HG03439 (cell line): ENCODE measurements around the gene LPP.
"Not testable (repeated sequence)": the region's sequence is repeated elsewhere in the genome, so short reads cannot be mapped to it uniquely, and the experiment has no call there.

Source experiments
- ATAC-seq: cut with Tn5 transposase; IDR thresholded peaks from one replicate; pipeline ENCODE4 v1.9.1; 2021; ENCODE audit warnings: mild to moderate bottlenecking, moderate library complexity; ENCODE audit not compliant: unreplicated experiment

Gene LPP

DNA sequence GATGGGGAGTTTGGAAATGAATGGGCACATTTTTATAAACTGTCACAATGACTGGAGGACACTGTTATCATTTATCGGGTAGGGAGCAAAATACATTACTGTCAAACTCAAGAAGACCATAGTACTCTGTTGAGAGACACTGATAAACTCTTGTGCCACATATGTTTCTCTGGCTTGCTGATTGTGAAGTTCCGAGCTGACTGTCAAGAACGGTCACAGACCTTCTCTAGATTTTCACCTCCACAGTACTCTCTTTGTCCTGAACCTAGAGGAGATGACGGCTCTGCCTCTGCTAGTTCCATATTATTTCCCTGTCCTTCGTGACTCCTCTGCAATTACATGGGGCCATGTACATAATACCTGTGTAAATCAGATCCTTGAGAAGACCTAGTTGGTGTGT, 451.9 kb downstream of the LPP start:
- no peak for ATAC-seq

DNA sequence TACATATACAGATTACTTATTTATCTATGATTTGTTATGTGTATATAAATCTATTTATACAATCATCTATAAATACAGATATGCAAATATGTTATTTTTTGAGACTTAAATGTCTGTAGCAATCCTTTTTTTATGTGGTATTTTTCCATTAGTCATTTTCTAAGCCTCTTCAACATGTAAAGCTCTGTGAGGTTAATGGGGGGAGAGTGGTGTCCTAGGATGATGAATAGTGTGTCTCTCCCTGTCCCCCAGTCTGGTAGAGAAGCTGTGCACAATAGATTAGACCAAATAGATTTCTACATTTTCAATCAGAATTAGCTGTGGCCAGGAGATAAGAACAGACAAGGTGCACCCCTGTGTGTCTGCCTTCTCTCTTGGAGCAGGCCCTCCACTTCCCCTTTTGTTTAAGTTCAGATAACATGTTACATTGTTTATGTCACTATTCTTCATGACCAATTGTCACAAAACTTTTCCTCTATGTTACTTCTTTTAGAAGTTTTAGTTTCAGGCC, 453.9 kb downstream of the LPP start:
- ATAC-seq: no peak

DNA sequence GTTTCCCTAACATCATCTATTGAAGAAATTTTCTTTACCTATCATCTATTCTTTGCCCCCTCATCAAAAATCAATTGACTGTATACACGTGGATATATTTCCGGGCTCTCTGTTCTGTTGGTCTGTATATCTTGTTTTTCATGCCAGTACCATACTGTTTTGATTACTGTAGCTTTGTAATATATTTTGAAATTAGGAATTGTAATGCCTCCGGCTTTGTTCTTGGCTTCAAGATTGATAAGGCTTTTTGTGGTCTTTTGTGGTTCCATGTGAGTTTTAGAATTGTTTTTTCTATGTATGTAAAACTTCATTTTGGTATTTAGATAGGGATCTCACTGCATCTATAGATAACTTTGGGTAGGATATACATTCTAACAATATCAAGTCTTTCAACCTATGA, 454.4 kb downstream of the LPP start:
- no peak for ATAC-seq

DNA sequence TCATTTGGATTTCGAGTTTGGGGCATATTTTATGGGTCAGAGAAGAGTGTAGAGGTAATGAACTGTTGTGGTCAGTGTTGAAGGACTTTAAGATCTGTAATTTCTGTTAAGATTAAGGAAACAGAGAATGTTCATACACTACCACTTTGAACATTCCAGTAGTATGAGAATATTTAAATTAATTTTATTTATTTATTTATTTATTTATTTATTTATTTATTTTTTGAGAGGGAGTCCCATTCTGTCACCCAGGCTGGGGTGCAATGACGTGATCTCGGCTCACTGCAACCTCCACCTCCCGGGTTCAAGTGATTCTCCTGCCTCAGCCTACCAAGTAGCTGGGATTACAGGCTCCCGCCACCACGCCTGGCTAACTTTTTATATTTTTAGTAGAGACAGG, 459.8 kb downstream of the LPP start:
- ATAC-seq: not testable (repeated sequence)

DNA sequence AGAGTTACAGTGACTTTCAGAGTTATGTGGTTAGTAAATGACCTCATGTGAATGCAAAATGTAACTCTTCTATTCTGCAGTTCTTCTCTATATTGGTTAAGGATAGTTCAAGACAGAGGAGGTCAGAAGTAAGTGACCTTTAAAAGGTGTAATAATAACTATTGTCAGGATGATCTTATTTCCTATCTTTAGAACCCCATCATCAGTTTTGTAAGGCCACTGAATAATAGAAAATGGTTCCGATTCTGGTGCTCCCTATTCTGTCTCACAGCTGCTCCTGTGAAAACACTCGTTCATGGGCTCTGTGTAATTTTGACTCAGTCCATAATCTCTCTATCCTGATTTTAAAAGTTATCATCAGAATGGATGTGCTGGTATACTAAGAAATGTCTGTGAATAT, 463.3 kb downstream of the LPP start:
- no peak for ATAC-seq

DNA sequence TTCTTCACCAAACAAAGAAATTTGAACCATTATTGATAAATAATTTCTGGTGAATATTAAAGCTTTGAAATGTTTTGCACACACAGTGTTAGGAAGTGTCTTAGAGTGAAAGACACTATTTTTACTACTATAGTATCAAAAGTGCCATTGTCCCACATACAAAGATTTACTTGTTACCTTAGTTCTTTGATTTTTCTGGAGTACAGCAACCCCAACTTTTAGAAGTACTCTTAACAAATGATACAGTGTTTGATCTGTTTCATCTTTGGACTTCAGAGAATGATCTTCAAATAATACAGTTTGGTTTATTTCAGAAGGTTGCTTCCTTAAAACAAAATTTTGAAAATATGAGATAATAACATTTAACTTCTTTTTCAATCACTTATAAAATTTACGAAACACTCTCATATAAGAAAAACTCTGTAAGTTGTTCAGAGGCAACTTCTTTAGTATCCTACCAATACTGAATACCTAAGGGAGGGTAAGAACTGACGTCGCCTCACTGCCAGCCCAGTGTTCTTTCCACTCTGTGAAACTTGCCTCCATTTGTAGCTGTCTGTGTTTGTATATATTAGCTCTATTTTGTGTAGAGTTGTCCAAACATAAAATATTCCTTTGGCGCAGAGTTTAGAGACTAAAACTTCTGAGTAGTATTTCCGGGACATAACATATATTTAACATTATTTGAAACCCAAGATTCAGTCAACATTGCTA, 464.2 kb downstream of the LPP start:
- ATAC-seq: no peak

DNA sequence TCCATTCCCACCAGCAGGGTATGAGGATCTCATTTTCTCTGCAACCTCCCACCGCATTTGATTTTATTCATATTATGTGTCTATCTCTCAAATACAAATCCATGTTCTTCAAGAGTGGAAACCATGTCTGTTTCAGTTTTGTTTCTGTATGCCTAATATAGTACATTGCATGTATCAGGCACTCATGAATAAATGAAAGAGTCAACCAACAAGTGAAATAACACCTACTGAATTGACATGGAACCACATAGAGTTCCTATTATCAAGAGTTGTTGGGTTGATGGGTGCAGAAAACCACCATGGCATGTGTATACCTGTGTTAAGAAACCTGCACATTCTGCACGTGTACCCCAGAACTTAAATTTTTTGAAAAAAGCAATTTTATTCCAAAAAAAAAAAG, 466.8 kb downstream of the LPP start:
- ATAC-seq: no peak

DNA sequence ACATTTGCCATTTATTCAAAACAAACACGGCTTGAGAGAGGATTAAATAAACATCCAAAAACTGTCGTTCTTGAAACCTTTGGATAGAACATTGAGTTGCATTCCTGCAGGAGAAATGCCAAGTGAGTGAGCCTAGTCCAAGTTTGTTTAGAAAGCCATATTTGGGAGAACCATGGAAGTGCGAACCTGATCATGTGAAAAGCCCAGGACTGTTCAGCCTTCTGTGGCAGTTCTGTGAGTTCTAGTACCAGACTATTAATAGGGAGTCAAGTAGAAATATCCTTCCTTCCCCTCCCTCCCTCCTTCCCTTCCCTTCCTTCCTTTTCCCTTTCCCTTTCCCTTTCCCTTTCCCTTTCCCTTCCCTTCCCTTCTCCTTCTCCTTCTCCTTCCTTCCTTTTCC, 470.4 kb downstream of the LPP start:
- ATAC-seq: no peak

DNA sequence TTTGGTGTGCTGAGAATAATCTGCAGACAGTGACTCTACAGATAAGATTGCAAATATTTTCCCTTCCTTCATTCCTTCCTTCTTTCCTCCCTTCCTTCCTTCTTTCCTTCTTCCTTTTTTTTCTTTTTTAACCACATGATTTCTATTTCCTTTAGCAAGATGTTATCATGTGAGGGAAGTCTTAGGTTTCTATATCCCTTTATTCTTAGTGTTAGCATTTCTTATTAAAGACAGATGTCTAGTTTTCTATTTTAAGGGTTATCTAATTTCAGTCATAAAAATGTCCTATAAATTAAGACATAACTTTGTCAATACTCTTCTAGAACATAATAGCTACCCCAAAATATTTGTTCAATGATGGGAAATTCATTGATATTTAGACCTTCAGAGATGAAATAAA, 470.9 kb downstream of the LPP start:
- ATAC-seq: no peak

DNA sequence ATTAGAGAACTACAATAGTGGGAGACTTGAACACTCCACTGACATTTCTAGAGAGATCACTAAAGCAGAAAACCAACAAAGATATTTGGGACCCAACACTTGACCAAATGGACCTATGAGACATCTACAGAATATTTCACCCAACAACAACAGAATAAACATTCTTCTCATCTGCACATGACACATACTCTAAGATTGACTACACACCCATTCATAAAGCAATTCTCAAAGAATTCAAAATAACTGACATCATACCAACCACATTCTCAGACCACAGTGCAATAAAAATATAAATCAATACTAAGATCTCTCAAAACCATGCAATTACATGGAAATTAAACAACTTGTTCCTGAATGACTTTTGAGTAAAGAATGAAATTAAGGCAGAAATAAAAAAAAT, 473.7 kb downstream of the LPP start:
- no peak for ATAC-seq

DNA sequence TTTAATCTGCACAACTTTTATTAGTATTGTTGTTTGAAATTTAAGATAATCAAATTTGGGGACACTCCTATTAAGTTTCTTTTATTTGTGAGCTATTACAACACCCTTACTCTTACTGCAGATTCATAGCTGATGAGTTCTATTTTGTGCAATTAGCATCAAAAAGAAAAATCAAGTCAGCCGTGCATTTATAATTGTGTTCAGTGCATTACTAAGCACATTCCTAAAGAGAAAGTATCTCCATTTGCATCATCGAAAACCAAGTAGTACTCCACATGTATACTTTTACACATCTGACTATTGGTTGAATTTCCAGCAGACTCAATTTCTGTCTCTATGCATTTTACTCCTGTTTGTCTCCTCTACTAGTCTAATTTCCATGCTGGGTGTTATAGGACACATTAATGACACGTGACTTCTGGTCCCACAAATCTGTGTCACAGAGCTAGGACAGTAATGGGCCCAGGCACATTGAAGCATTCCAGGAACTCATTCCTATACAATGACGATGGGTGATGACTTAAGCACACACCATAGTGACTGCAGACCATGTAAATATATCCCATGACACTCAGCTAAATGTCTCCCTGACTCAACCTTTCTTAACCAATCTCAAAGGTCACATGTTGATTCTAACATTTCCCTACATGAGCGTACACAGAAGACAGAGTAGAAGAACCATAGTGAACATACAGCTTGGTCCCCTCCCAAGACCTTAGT, 477.5 kb downstream of the LPP start:
- ATAC-seq: no peak

DNA sequence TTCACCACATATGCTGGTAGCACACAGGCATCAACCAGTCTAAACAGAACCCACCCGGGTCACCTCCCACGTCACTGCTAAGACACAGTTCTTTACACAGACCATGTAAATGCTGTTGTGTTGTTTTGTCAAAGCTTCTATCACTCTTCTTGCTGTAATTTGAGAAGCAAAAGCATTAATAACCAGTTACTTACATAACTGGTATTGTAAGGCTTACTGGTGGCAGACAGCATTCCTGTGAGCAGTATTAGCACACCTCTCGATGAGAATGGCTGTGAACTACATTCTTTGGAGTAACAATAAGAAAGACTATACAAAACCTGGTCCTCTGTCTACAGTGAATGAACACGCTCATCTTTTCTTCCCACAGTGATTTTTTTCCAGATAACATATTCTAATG, 479.2 kb downstream of the LPP start:
- ATAC-seq: no peak

DNA sequence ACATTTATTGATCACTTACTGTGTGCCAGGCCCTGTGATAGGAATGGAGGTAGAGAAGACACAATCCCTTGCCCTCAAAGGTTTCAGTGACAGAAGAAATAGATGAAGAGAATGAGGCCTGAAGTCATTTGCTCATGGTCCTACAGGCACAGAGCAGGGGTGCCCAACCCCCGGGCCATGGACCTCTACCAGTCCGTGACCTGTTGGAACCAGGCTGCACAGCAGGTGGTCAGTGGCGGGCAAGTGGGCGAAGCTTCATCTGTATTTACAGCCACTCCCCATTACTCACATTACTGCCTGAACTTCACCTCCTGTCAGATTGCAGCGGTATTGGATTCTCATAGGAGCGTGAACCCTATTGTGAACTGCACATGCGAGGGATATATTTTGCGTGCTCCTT, 480.3 kb downstream of the LPP start:
- ATAC-seq: no peak

DNA sequence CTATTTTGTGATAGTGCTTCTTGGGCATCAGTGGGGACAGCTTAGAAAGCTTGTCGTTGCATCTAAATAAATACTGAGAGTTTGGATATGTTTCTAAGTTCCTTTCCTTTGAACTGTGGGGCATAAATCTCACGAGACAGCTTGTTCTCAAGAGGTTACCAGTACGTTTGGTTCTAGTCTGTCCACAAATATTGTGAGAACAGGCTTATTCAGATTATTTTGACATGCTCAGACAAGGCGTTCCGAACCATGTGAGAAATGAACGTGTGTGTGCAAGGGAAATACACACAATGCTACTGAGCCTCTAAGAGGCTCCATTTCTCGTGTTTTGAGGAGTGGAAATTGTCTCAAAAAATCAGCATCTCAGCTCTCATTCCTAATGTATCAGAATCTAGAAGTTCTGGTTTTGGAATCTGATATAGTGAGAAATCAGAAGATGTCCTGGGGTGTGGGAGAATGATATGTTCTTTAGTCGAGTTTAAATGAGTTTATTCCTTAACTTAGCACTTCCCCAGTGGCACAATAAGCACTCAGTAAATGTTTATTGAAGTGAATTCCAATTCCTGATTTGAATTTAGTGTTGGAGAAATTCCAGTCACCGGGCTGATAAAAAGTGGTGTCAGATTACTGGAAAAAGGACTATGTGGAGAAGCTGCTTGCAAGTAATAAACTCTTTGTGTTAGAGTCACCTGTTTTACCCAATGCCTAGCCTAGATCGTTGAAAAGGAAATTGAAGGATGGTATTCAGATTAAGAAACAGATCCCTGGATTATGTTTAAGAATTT, 481.5 kb downstream of the LPP start:
- ATAC-seq: no peak

DNA sequence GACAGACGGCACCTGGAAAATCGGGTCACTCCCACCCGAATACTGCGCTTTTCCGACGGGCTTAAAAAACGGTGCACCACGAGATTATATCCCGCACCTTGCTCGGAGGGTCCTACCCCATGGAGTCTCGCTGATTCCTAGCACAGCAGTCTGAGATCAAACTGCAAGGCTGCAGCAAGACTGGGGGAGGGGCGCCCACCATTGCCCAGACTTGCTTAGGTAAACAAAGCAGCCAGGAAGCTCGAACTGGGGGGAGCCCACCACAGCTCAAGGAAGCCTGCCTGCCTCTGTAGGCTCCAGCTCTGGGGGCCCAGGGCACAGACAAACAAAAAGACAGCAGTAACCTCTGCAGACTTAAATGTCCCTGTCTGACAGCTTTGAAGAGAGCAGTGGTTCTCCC, 482.3 kb downstream of the LPP start:
- not testable (repeated sequence) for ATAC-seq

DNA sequence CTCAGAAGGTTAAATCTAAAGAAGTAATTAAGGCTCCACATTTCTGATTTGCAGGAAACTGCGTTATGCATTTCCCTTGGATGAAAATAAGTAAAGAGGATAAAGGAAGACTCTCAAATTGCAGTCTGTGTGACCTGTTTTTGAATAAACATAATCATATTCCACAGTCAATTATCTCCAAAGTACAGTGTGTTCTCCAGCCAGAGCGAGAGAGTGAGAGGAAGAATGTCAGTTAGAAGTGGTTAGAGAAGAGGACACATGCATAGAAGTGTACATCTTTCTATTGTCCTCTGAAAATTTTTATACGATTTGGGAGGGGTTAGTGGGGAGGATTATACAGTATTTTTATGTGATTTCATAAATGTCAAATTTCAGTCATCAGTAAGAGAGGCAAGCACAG, 487.1 kb downstream of the LPP start:
- ATAC-seq: no peak

DNA sequence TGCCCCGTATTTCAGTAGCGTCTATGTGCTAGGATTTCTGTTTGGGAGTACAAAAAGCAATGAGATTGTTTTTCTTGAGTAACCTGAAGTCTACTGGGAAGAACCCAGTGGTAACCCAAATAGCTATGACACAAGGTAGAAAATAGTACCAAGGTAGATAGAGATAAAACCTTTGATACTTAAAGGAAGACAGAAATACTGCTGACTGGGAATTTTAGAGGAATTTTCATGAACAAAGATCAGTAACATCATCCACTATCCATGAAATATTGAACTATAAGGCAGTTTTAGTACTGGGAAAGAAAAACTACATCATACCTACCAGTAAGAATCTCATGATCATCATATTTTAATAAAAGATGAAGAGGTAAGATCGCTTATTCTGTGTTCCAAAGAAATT, 489.8 kb downstream of the LPP start:
- ATAC-seq: no peak

DNA sequence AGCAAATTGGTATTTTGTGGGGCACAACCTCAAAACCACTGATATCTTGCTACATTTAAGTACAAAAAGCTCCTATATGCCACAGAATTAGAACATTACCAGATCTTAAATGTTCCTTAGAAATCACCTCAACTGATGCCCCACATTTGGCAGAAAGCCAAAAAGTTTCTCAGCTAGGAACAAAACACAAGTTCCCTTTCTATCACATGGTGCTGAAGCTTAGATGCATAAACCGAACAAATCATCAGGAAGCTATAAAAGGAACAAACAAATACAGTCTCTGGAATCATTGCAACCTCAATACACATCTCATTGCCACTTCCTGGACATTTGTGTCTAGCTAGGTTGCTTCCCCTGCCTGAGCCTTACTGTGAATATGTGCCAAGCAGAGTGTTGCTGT, 492.6 kb downstream of the LPP start:
- no peak for ATAC-seq

DNA sequence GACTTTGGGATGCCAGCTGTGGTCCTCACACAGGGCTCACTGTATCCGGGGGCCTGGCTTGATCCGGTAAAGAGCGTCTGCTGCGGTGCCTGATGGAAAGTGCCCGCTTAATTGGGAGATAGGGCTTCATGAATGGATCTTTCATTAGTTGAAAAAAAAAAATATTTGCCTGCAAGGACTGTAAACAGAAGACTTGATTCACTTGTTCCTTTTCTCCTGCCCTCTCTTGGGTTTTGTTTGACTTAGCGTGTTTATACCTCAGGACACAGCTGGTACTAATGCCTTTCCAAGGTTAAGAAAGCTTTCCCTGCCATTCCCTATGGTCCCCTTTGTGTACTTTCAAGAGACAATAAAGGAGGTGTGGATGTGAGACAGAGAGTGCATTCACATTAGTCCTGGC, 493.3 kb downstream of the LPP start:
- no peak for ATAC-seq

DNA sequence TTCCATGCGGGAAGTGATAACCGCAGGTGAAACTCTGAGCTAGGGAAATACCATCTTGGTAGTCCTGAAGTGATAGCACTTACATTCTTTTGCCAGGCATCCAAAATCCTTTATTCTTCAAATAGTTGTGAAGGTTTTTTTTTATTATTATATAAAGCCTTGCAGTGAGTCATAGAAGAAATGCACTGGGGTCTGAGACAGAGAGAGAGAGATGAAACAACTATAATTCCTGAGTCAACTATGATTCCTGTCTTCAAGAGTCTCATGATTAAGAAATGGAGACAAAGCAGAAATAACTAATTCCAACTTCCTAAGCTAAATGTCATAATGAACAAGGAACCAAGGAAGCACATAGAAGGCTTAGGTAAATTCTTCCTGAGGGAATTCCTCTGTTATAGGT, 495.6 kb downstream of the LPP start:
- no peak for ATAC-seq

DNA sequence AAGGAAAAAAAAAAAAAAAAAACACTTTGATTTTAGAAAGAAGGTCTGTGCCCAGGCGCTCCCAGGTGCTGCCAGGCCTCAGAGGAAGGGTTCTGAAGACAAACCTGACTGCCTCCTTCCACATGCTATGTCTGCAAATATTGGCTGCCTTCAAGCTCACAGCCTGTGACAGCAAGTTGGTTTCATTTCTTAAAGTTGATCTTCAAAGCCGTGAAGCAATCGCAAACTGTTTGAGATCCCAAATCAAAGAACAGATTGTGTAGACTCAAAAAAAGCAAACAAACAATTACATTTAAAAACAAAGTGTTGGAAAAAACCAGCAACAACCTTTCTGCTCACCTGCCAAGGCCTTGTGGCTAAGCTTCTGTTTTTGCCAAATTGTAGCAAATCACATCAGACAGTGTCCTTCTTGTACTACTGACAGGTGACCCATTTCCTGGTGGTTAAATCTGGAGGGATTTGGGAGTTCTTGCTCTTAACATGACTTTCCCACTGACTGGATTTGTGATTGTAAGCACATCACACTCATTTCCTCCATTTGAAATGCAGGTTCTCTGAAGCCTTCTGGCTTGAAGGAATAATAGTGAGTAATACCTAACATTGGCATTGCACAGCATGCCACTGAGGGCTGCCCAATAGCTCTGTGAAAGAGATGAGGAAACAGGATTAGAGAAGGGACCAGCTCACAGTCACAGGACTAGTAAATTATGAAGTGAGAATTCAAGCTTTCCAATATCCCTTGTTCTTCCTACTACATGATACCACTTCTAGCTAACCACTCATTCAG, 502.4 kb downstream of the LPP start:
- no peak for ATAC-seq
